HG03520 (cell line): ENCODE results near the gene PARK7.
A peak's percentile ranks its signal among the peaks of the same experiment; 100 is the strongest.
"Not testable (repeated sequence)": the region's sequence is repeated elsewhere in the genome, so short reads cannot be mapped to it uniquely, and the experiment has no call there.

Experiments used
- ATAC-seq: cut with Tn5 transposase; IDR thresholded peaks from one replicate; pipeline ENCODE4 v1.9.1; 2021; ENCODE audit warnings: mild to moderate bottlenecking, moderate library complexity; ENCODE audit not compliant: unreplicated experiment

Gene PARK7

DNA sequence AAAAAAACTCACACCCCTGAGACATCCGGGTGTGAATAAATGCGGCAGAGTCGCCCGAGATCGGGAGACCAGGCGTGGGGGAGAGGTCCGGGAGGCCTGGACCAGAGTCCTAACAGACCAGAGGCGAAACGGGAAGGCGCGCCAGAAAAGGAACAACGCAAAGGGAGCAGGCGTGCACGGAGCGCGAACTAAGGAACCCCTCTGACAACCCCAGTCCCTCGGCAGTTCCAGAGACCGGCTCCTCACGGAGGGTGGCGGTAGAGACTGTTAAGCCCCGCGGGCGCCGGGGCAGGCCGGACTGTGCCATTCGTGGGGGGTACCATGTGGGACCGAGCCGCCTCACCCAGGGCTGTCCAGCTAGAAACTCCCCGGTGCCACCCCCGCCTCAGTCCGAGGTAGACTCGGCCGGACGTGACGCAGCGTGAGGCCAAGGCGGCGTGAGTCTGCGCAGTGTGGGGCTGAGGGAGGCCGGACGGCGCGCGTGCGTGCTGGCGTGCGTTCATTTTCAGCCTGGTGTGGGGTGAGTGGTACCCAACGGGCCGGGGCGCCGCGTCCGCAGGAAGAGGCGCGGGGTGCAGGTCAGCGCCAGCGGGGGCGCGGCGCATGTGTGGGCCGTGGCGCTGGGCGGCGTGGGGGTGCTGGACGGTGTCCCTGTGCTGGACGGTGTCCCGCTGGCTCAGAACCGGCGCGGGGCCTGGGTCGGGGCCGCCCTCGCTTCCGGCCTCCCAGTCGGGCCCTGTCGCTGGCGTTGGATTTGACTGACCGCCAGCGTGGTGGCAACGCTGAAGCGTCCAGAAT, at the start of gene PARK7:
PARK7 (plus strand) TSS at position 496 of the 798 bp plus-strand sequence. CDS start 1,075 bp downstream, outside the sequence.
- peak; percentile 94 for ATAC-seq

DNA sequence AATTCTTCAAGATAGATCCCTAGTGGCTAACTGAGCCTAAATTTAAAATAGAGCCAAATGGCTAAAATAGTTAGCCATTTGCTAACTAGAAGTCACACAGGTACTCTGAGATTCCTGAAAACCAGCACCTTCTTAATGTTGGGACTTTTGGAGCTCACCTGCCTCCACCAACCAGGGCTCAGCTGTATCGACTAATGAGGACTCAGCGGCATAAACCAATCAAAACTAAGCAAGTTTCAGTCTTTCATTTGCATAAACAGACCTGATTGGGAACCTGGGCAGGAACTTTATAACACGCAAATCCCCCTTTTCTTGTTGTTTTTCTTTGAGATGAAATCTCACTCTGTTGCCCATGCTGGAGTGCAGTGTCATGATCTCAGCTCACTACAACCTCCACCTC, 49.4 kb upstream of the PARK7 start:
- ATAC-seq = no peak

DNA sequence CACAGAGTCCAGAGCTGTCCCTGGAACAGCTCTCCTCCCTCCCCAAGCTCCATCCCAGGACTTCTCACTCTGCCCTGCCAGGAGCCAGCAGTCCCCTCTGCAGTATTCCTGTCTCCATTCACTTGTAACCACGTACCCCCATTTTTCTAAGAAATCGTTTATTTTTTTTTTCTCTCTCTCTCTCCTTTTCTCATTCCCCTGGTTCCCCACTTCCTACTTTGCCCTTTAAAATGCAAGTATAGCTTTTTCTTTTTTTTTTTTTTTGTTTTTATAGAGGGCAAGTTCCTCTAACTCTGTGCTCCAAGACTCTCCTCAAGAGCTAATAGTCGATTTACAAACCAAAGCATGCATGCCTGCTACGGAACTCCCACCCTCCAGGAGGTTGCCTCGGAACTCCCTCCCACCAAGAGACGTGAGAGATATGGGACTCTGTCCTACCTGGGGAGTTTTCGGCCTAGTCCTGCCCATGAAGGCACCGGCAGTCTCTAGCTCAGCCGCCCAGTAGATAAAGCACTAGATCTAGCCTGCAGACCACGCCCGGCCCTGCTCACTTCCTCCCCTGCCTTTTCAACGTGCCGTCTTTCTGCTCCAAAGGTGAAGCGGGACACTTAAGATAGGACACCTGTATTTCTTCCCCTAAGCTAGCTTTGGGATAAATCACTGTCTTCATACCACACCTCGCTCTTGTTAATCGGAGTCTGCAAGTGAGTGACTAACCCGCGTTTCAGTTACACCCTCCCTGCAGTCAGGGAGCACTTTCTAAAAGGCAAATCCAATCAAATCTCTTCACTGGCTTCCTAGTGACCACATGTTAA, 48.6 kb upstream of the PARK7 start:
- ATAC-seq = no peak

DNA sequence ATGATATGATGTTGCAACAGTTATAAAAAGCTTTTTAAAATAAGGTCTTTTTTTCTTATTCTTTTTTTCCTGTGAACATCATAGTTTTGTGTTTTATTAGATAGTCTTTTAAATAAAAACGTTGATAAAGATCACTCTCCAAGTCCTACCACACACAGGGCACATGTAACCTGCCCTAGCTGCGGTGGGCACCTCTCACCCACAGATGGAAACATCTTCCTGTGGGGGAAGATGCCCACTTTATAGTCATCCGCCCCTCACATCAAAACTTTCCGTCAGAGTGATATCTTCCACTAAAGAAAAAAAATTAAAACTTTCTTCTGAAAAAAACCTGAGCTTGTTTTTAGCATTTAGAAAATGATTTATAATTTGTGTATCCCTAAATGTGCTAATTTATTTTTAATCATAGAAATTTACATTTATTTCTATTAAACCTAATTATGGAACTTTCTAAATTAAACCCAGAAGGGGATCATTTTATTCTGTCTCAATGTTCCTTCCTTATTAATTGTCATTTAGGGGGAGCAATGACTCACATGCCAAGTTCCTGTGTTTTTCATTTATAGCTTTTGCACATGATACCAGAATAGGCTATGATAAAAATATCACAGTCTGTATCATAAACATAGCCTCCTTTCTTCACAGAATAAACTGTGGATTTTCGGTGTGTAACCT, 45.5 kb upstream of the PARK7 start:
- no peak for ATAC-seq

DNA sequence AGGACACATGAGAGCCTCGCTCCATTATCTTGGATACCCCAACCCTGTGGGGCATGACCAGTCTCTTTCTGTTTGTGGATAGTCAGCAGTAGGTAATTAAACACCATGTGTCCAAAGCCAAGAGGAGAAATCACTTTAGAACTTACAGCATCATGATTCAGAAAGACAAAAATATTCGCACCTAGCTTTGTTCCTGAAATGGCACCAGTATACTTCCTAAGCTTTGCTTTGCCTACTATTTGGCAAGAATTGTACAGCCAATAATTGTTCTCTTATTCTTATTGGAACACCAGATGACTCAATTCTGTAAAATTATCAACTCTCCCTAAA, 45.0 kb upstream of the PARK7 start:
- no peak for ATAC-seq

DNA sequence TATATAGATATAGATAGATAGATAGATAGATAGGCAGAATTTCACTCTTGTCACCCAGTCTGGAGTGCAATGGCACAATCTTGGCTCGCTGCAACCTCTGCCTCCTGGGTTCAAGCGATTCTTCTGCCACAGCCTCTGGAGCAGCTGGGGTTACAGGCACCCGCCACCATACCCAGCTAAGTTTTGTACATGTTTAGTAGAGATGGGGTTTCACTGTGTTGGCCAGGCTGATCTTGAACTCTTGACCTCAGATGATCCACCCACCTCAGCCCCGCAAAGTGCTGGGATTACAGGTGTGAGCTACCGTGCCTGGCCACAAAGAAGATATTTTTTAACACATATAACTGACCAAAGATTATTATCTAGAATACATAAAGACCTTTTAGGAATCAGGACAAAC, 43.5 kb upstream of the PARK7 start:
- not testable (repeated sequence) for ATAC-seq

DNA sequence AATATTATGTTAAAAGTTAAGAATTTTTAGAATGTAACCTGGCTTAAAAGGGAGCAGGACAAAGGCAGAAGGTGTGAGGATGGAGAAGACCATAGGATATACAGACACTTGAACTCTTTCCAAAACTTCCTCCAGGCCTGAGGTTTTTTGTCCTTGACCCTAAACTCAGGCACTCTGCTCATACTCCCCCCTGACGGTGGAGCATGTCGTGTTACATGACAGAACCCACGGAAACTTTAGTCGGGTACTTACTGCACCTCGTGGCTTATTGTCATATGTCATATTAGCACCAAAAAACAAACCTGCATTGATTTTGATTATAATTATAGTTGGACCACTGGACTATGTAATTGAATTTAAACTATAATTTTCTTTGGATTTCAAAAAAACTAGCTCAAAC, 41.6 kb upstream of the PARK7 start:
- no peak for ATAC-seq

DNA sequence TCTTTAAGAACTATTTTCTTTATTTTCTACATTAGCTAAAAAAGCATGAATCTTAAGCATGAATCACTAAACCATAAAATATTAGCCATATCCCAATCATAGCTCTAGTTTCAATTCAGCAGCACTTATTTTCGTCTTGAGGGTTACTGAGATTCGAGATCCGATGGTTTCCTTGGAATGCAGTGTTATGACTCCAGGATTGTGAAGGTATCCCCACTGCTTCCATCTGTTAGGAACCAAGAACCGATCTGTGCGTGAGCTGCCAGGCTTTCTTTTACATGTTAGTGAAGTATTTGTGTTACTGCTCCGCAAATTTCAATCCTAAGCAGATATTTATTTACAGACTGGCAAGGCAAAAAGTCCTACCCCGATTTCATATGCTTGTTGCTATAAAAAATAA, 39.7 kb upstream of the PARK7 start:
- ATAC-seq = no peak

DNA sequence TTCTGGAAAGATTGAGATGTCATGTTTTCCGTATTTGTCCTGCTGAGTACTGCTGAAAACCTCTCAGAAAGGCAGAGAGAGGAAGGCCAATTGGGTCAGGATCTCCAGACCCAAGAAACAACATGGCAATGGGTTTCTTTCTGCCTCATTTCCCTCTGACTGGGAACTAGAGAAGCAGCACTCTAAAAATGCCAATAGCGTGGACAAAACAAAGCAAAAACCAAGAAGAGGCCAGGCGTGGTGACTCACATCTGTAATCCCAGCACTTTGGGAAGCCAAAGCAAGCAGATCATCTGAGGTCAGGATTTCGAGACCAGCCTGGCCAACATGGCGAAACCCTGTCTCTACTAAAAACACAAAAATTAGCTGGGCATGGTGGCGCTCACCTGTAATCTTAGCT, 39.2 kb upstream of the PARK7 start:
- ATAC-seq = no peak

DNA sequence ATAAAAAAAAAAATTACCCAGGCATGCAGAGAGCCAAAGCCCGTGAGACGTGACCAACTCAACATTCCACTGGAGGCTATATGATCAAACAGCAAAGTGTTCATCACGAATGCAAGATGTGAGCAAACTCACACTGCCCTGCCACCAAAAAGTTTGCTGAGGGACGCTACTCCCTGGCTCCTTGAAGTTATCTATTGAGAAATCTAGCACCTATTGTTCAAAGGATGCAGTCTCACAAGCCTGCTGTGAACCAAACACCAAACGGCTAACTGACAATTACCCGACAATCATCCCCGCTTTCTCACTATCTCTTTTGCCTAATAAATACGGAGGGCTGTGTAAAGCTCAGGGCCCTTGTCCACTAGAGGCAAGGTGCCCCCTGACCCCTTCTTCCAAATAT, 34.5 kb upstream of the PARK7 start:
- ATAC-seq = not testable (repeated sequence)

DNA sequence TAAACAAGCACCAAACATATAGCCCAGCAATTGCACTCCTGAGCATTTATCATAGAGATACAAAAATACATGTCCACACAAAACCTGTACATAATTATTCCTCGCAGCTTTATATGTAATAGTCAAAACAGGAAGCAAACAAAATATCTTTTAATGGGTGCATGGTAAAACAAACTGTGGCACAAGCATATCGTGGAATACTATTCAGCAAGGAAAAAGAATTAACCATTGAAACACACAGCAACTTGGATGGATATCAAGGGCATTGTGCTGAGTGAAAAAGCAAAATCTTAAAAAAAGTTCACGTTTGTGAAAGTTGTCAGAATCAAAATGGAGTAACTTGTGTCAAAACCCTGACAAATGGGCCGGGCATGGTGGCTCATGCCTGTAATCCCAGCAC, 33.3 kb upstream of the PARK7 start:
- no peak for ATAC-seq

DNA sequence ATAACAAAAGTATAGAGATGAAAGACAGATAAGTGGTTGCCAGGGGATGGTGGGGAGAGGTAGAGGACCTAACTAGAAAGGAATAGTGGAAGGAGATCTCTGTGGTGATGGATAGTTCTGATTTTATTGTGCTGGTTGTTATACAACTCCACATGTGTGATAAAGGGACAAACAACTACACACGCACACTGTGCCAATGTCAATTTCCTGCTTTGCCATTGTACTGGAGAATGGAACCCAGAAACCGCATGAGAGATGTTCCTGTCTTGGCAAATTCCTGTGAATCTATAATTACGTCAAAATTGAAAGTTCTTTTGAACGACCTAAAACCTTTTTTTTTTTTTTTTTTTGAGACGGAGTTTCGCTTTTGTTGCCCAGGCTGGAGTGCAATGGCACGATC, 31.9 kb upstream of the PARK7 start:
- ATAC-seq = no peak

DNA sequence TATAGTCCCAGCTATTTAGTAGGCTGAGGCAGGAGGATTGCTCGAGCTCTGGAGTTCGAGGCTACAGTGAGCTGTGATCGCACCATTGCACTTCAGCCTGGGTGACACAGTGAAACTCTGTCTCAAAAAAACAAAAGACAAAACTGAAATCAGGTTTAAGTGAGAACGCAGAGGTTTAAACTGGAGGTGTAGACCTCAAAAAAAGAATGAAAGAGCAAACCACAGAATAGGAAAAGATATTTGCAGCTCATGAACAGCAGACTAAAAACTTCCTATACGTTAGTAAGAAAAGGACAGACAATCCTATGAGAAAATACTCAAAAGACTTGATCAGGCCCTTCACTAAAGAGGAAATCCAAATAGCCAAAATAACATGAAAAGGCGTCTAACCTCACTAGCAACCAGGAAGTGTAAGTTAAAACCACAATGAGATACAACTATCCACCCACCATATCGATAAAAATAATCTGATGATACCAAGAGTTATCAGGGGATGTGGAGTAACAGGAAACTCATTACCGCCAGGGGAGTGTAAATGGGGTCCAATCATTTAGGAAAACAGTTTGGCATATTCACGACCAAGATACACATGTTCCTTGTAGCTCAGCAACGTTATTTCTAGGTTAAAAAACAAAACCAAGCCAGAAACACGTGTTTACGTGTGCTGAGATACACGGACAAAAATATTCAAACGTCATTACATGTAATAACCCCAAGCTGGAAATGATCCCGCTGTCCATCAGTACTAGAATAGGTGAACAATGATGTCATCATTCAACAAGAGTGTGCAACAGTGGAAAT, 30.7 kb upstream of the PARK7 start:
- ATAC-seq = no peak

DNA sequence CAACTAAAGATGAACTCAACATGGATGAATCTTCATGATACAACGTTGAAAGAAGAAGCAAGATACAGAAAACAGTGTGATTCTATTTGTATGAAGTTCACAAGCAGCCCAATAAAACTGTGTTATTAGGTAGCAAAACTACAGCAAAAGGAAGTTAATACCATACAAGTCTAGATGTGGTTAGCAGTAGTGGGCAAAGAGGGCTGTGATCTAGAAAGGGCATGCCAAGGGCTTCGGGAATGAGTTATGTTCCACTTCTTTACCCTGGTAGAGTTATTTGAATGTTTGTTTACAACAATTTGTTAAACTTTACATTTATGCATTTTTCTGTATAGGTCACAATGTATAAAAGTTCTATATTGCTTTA, 30.1 kb upstream of the PARK7 start:
- no peak for ATAC-seq

DNA sequence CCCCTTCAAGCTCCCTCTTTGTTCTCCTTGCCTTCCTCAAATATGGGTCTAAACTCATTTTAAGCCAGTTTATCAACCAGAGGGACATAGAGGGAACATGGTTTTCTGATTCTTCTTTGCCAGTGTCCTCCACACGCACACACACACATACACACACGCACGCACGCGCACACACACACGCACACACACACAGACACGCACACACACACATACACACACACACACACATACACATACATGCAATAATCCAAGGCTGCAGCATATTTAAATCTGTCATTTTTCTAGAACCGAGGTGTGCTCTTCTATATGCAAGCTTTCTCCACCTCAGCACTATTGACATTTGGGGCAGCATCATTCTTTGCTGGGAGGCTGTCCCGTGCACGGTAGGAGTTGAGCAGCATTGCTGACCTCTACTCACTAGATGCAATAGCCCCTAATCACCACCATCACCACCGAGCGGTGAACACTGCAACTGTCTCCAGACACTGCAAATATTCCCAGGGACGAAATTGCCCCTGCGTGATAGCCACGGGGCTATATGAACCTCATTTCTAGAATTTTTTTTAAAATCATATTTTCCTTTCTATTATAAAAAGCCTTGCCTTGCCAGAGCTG, 28.9 kb upstream of the PARK7 start:
- ATAC-seq = no peak

DNA sequence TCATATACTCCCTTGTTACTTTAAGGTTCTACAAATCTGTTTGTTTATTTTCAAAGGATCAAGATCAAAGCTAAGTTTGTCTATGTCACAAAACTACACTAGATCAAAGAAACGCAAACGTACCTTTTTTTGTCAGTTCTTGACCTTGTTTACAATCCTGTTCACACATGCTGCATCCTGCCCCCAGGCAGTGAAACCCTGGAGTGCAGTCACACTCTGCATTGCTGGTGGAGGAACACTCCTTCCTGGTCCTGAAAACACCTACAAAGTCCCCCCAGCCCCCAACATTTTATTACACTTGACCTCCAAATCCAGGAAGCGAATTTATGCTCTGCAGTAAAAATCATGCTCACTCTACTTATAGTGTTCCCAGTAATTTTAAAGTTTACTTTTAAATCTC, 23.4 kb upstream of the PARK7 start:
- ATAC-seq = no peak

DNA sequence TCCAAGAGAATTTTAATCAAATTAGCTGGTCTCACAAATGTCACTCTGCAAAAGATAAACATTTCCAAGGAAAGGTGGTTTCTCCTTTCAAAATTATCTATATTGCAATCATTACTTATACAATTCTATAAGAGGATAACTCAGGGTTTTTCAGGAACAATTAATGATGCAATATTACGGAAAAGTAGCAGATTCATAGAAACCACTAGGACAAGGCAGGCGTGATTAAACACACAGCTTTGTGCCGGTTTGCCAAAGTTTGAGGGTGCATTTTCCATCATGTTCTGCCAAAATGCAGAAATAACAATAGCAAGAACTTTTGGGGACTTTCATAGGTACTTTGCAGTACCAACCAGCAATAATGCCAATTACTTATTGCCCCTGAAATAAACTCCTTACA, 21.5 kb upstream of the PARK7 start:
- ATAC-seq = no peak

DNA sequence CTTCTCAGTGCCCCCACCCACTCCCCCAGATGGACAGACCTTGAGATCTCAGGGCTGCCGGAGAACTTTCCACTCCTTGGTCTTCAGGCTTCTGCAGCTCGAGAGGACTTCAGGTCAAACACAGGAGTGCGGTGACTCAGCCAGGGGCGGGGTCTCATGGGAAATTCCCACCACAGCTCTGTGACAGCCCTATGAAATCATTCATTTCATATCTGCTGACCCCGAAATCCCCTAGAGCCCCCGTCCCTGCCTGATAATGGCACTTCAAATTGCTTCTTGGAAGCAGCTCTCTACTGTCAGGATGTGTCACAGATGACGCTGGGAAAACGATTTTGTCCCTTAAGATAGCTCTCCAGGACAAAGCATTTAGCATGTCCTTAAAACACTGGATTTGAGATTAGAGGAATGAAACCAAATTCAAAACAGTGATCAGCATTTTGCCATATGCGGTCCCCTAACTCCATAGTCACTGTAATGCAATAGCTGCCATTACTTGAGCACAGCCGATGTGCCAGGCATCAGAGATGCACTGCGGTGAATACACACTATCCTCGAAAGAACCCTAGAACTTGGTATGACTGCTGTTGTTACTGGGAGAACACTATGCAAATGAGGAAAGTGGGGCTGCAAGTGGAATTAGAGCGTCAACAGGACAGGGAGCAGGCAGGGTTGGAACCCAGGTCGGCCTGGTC, 20.6 kb upstream of the PARK7 start, which contains the start of gene TNFRSF9:
TNFRSF9 (minus strand) TSS at position 95 of the 692 bp plus-strand sequence. CDS start 845 bp downstream, outside the sequence.
- ATAC-seq = no peak

DNA sequence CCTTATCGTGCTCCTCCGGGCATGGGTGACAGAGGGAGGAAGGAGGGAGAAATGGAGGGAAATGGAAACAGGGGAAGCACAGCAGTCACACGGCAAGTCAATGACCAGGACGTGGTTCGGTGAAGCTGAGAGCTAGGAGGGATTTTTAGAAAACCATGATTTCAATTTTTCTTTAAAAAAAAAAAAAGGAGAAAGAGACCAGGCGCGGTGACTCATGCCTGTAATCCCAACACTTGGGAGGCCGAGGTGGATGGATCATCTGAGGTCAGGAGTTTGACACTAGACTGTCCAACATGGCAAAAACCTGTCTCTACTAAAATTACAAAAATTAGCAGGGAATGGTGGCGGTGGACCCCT, 20.1 kb upstream of the PARK7 start:
- no peak for ATAC-seq
